Activated CD8-positive, alpha-beta memory T cell treated with anti-CD3 and anti-CD28 coated beads, Interleukin-2, amount 50 U/mL, for 1 hour (primary cell): Measurements from ENCODE around the gene CTIF.

Source experiments
- DNase-seq: peaks from one replicate; pipeline ENCODE4 v3.0.0-alpha.2; 2020; ENCODE audit errors: extremely low read depth

Gene CTIF

GRCh38 chr18:48901145-48902022, 362.6 kb downstream of the CTIF start:
- DNase-seq, result no peak

- DNase-seq, result no peak
Measured at GRCh38 chr18:48902023-48902855, 363.4 kb downstream of the CTIF start.

GRCh38 chr18:48902856-48903601, 364.2 kb downstream of the CTIF start:
- no peak for DNase-seq

- no peak for DNase-seq
Measured at GRCh38 chr18:48904091-48904490, 365.3 kb downstream of the CTIF start.

- no peak for DNase-seq
Measured at GRCh38 chr18:48904847-48905394, 366.1 kb downstream of the CTIF start.

GRCh38 chr18:48905513-48905912, 366.7 kb downstream of the CTIF start:
- no peak for DNase-seq

- DNase-seq, result no peak
Measured at GRCh38 chr18:48908916-48909315, 370.1 kb downstream of the CTIF start.

GRCh38 chr18:48909721-48910120, 370.9 kb downstream of the CTIF start:
- DNase-seq, result no peak

GRCh38 chr18:48910972-48911545, 372.2 kb downstream of the CTIF start:
- DNase-seq, result no peak
